SU-DHL-6 (cell line): Measurements from ENCODE around the gene BOLA3.

Experiments used
- EZH2phosphoT487 ChIP-seq: fragments of 200-600 bp; sonication (generic), shearing (Covaris generic); conservative IDR thresholded peaks from 2 replicates; pipeline ENCODE4 v1.6.1; 2018; ENCODE audit warnings: mild to moderate bottlenecking, antibody characterized with exemption, low read length, moderate library complexity, mixed read lengths
- TF ChIP-seq, protein P1 (sequence below): fragments of 200-600 bp; sonication (generic); IDR thresholded peaks from one replicate; pipeline ENCODE4 v1.5.1; 2017; ENCODE audit warnings: antibody characterized with exemption, mild to moderate bottlenecking, low read length, moderate library complexity; ENCODE audit not compliant: insufficient read depth, poor library complexity, severe bottlenecking

DNA sequence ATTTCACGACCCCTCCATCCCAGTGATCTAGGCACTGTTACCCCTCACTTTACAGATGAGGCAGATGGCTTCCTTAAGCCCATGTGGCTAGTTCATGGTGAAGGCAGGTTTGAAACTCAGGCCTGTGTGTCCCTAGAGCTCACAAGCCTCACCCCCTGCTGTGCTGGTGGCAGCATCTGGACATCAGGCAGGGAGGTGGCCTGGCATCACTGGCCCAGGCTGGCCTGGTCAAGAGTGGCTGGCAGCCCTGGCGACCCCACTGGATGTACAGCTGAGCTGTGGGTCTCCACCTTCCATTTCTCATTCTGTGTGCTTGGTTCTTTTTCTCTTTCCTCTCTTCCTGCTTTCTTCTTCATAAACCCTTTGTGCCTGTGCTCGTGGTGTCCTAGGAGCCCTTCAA, 56.3 kb downstream of the BOLA3 start:
- TF ChIP-seq, protein P1, sequence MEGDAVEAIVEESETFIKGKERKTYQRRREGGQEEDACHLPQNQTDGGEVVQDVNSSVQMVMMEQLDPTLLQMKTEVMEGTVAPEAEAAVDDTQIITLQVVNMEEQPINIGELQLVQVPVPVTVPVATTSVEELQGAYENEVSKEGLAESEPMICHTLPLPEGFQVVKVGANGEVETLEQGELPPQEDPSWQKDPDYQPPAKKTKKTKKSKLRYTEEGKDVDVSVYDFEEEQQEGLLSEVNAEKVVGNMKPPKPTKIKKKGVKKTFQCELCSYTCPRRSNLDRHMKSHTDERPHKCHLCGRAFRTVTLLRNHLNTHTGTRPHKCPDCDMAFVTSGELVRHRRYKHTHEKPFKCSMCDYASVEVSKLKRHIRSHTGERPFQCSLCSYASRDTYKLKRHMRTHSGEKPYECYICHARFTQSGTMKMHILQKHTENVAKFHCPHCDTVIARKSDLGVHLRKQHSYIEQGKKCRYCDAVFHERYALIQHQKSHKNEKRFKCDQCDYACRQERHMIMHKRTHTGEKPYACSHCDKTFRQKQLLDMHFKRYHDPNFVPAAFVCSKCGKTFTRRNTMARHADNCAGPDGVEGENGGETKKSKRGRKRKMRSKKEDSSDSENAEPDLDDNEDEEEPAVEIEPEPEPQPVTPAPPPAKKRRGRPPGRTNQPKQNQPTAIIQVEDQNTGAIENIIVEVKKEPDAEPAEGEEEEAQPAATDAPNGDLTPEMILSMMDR = no peak
- no peak for TF ChIP-seq EZH2phosphoT487
